Lower lobe of right lung (tissue), 2 donors: ENCODE data around the gene SCRN1. TPM values are rescaled to one million over a fixed set of nuclear protein-coding genes. Genes with fewer than 3 reads are reported as not detected.

Experiments
- ATAC-seq, 2 donors: fragments of 200-7000 bp; cut with Tn5 transposase; one replicate each; pipeline ENCODE4 v1.9.1; 2020 to 2022; ENCODE audit warnings: mild to moderate bottlenecking in 2 of 2, moderate library complexity in 2 of 2
- DNase-seq: peaks from one replicate; pipeline ENCODE4 v3.0.0-alpha.2; 2020
- H3K27ac ChIP-seq: fragments of 200-600 bp; one replicate; pipeline ENCODE4 v1.8.0; 2022
- H3K27me3 ChIP-seq: fragments of 200-600 bp; one replicate; pipeline ENCODE4 v1.8.0; 2022; ENCODE audit warnings: low read depth
- H3K36me3 ChIP-seq: fragments of 200-600 bp; one replicate; pipeline ENCODE4 v1.8.0; 2022; ENCODE audit warnings: mild to moderate bottlenecking
- H3K4me1 ChIP-seq: fragments of 200-600 bp; one replicate; pipeline ENCODE4 v1.8.0; 2022
- H3K4me3 ChIP-seq: fragments of 200-600 bp; one replicate; pipeline ENCODE4 v1.8.0; 2022; ENCODE audit warnings: mild to moderate bottlenecking
- H3K9me3 ChIP-seq: fragments of 200-600 bp; one replicate; pipeline ENCODE4 v1.8.0; 2022
- CTCF ChIP-seq: fragments of 200-600 bp; IDR thresholded peaks from one replicate; pipeline ENCODE4 v1.8.0; 2022; ENCODE audit warnings: antibody characterized with exemption, mild to moderate bottlenecking
- intact Hi-C: fragments of 100-400 bp; cut with DNase I; formaldehyde crosslinking; loops from one replicate; pipeline ENCODE4 v1.11.0; 2022
- long read RNA-seq: library from polyadenylated mRNA; unstranded; transcript quantifications from one replicate; pipeline ENCODE4 v2.0.0, GENCODE V29; 2021
- total RNA-seq: library from RNA; stranded (reverse); fragmentation: NEBNext Ultra II Directional; extraction: Animal tissue kit (Norgen Biotek cat#: 25700); gene quantifications from one replicate; pipeline ENCODE4 v1.2.1, GENCODE V29; 2021
- donor health status: DM: no; HTN: yes; CAD: no; lungs with severe emphysema.

Gene SCRN1
- 28.2 TPM for total RNA-seq
- long read RNA-seq, full-length matches to known transcripts = 33 of 53 reads
- long read RNA-seq, partial matches to known transcripts = 15 of 53 reads
- long read RNA-seq, other reads (novel, unspliced or antisense) = 5 of 53 reads

- intact Hi-C loops = no loop called here
- Histone ChIP-seq H3K36me3 (no peaks in the 10 kb centered on the region), H3K27me3 (peaks cover 5% of the 10 kb centered on the region), H3K4me3 (peak within 1 kb of the TSS; percentile 95), H3K9me3 (peaks cover 11% of the 10 kb centered on the region), H3K4me1 (peaks cover 22% of the 10 kb centered on the region), H3K27ac (peak within 1 kb of the TSS; percentile 91)
- ATAC-seq (peak; percentile 74 to 78), DNase-seq (peak; percentile 61)
- no peak for TF ChIP-seq CTCF
These were observed at the start of gene SCRN1 for GRCh38 chr7:29989257-29989995. Gene SCRN1, minus strand, starts transcription at chr7:29989801. Its CDS starts 20,734 bp downstream, at chr7:29969067.

GRCh38 chr7:30038196-30038980, 48.8 kb upstream of the SCRN1 start:
- H3K4me3 ChIP-seq = no peak overlapping the region
- no peaks in the 10 kb centered on the region for H3K9me3 ChIP-seq
- H3K27ac ChIP-seq = no peak overlapping the region
- ATAC-seq (no peak), DNase-seq (no peak)
- no peaks in the 10 kb centered on the region for H3K4me1 ChIP-seq
- intact Hi-C loops = no loop called here
- no peak for TF ChIP-seq CTCF
- no peaks in the 10 kb centered on the region for H3K36me3 ChIP-seq
- H3K27me3 ChIP-seq = no peaks in the 10 kb centered on the region

- H3K9me3 ChIP-seq = no peaks in the 10 kb centered on the region
- DNase-seq = no peak
- intact Hi-C loops = no loop called here
- no peak overlapping the region for H3K4me3 ChIP-seq
- no peak overlapping the region for H3K27ac ChIP-seq
- peaks cover 8% of the 10 kb centered on the region for H3K4me1 ChIP-seq
- H3K36me3 ChIP-seq = no peaks in the 10 kb centered on the region
- H3K27me3 ChIP-seq = no peaks in the 10 kb centered on the region
- no peak for ATAC-seq
- TF ChIP-seq CTCF = no peak
These were observed 46.6 kb upstream of the SCRN1 start for GRCh38 chr7:30036220-30036619.

GRCh38 chr7:30034501-30034900, 44.9 kb upstream of the SCRN1 start:
- DNase-seq = no peak
- no peaks in the 10 kb centered on the region for H3K27me3 ChIP-seq
- no peak overlapping the region for H3K27ac ChIP-seq
- H3K9me3 ChIP-seq = no peaks in the 10 kb centered on the region
- no peaks in the 10 kb centered on the region for H3K36me3 ChIP-seq
- no peak overlapping the region for H3K4me3 ChIP-seq
- TF ChIP-seq CTCF = no peak
- intact Hi-C loops = no loop called here
- H3K4me1 ChIP-seq = peaks cover 20% of the 10 kb centered on the region
- no peak for ATAC-seq

GRCh38 chr7:30032310-30033125, 42.9 kb upstream of the SCRN1 start:
- Histone ChIP-seq H3K27ac (no peak overlapping the region), H3K9me3 (no peaks in the 10 kb centered on the region), H3K4me3 (no peak overlapping the region), H3K36me3 (no peaks in the 10 kb centered on the region), H3K4me1 (peaks cover 28% of the 10 kb centered on the region), H3K27me3 (no peaks in the 10 kb centered on the region)
- ATAC-seq (no peak), DNase-seq (no peak)
- no peak for TF ChIP-seq CTCF
- intact Hi-C loops = no loop called here
